ENCODE measurements around the gene KRT82. TPM values are rescaled to one million over a fixed set of nuclear protein-coding genes. Genes with fewer than 3 reads are reported as not detected.

Gene KRT82
- total and polyA plus RNA-seq, 11 donors, result not detected

DNA sequence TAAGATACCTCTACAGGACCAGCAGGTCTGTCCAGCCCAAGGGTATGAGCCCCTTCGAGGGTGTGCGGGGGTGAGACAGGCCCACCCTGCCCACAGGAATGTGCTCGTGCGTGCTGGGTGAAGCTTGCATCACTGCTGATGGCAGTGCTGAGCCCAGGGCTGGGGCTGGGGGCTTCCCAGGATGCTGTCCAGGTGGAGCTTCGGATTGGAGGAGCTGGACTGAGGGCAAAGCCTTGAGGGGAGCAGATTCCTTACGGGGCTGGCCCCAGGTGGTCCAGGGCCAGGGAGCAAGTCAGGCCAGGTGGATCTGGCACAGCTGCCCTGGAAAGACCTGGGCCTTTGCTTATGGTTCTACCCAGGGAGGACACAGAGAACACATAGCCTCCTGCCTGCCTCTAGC lies 36.3 kb downstream of the KRT82 start:
- no peak for DNase-seq

DNA sequence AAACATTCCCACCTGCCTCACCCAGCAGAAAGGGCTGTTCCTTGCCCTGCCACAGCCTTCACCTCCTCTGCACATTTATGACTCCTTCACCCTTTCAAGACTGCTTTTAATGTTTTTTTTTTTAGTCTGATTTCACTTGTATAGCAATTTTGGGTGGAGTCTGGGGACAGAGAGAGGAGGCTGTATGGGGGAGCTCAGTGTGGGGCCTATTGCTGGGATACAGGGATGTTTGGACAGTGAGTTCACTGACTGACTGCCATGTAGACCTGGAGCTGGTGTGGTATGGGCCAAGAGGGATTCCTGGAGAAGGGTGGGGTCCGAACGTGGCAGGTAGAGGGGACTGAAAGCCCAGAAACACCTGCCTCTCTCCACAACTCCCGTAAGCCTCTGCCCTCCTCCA lies 36.9 kb downstream of the KRT82 start:
- TF ChIP-seq, protein P1, sequence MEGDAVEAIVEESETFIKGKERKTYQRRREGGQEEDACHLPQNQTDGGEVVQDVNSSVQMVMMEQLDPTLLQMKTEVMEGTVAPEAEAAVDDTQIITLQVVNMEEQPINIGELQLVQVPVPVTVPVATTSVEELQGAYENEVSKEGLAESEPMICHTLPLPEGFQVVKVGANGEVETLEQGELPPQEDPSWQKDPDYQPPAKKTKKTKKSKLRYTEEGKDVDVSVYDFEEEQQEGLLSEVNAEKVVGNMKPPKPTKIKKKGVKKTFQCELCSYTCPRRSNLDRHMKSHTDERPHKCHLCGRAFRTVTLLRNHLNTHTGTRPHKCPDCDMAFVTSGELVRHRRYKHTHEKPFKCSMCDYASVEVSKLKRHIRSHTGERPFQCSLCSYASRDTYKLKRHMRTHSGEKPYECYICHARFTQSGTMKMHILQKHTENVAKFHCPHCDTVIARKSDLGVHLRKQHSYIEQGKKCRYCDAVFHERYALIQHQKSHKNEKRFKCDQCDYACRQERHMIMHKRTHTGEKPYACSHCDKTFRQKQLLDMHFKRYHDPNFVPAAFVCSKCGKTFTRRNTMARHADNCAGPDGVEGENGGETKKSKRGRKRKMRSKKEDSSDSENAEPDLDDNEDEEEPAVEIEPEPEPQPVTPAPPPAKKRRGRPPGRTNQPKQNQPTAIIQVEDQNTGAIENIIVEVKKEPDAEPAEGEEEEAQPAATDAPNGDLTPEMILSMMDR (IDR thresholded peaks at IDR 0.05), result no peak
- TF ChIP-seq POLR2A (IDR thresholded peaks at IDR 0.05), result no peak
- ATAC-seq (no peak), DNase-seq (no peak)
- H3K4me1 ChIP-seq, result peaks cover 0 to 10% (median 0%) of the 10 kb centered on the region in 12 donors
- no peaks in the 10 kb centered on the region for H3K36me3 ChIP-seq
- no peak overlapping the region for H3K27ac ChIP-seq
- peaks cover 0 to 10% (median 0%) of the 10 kb centered on the region in 9 donors for H3K27me3 ChIP-seq
- H3K4me3 ChIP-seq, result no peak overlapping the region
- intact Hi-C loops (cut with DNase I), result no loop called here
- WGBS, 4 donors, result 43 to 85% (median 73%) methylated on average over 3 of the region's 3 CpGs
- H3K9me3 ChIP-seq, result peaks cover 0 to 7% (median 0%) of the 10 kb centered on the region in 12 donors

More for the DNA sequence above, 36.3 kb downstream of the KRT82 start:
- Histone ChIP-seq H3K4me1 (peaks cover 0 to 10% (median 0%) of the 10 kb centered on the region in 12 donors), H3K27me3 (peaks cover 0 to 10% (median 0%) of the 10 kb centered on the region in 9 donors), H3K9me3 (peaks cover 0 to 8% (median 0%) of the 10 kb centered on the region in 12 donors), H3K36me3 (no peaks in the 10 kb centered on the region), H3K27ac (no peak overlapping the region), H3K4me3 (no peak overlapping the region)
- ATAC-seq, result no peak
- TF ChIP-seq, protein P1 (IDR thresholded peaks at IDR 0.05), result no peak
- no peak for TF ChIP-seq POLR2A (IDR thresholded peaks at IDR 0.05)
- 71 to 94% (median 80%) methylated on average over 3 to 6 of the region's 6 CpGs for WGBS, 4 donors
- intact Hi-C loops (cut with DNase I), result loop anchor here (5.0 to 10.0 kb wide), 11 partner anchors 137 to 612 kb away; partner anchors contain the start of gene KRT74 (in 2 of the 10)

DNA sequence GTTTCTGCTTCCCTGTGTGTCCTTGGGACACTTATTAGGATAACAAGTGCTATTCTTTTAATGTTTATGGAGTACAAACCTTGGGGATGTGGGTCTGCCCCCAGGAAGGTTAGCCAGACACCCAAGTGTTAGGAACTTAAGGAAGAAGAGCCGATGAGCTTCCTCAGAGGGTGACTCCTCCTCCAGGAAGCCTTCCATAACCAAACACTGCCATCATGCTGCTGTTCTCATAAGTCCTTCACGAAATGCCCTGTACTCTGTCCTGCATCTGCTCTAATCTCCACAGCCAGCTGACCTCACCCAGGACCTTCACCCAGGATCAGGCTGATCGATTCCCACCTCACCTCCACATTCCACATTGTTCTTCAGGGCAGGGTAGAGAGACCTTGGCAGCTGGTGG lies 37.6 kb downstream of the KRT82 start:
- no peak overlapping the region for H3K27ac ChIP-seq
- H3K4me1 ChIP-seq, result peaks cover 0 to 10% (median 0%) of the 10 kb centered on the region in 12 donors
- peaks cover 0 to under 1% (median 0%) of the 10 kb centered on the region in 12 donors for H3K9me3 ChIP-seq
- ATAC-seq (no peak), DNase-seq (no peak)
- intact Hi-C loops (cut with DNase I), result no loop called here
- no peaks in the 10 kb centered on the region for H3K36me3 ChIP-seq
- TF ChIP-seq, protein P1 (IDR thresholded peaks at IDR 0.05), result no peak
- TF ChIP-seq POLR2A (IDR thresholded peaks at IDR 0.05), result no peak
- H3K27me3 ChIP-seq, result peaks cover 0 to 10% (median 0%) of the 10 kb centered on the region in 9 donors
- WGBS, 4 donors, result 52 to 90% (median 62%) methylated on average over 3 of the region's 3 CpGs
- H3K4me3 ChIP-seq, result no peak overlapping the region

DNA sequence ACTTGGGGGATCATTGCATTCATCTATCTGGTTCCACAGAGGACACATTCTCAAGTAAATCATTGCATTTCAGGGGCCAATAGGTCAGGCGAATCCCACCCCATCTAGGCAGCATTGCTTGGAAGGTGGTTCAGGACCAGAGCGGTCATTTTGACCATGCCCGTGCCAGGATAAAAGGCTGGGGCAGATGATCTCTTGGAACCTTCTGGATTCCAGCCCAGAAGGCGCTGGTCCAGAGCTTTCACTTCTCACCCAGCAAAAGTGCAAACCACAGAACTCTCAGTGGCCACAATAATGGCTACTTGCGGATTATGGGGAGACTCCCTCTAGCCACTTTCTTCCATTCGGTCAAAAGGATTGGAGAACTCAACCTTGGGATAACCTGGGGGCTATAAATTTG lies 38.3 kb downstream of the KRT82 start:
- Histone ChIP-seq H3K27ac (no peak overlapping the region), H3K4me3 (no peak overlapping the region), H3K36me3 (no peaks in the 10 kb centered on the region), H3K27me3 (peaks cover 0 to 10% (median 0%) of the 10 kb centered on the region in 9 donors), H3K4me1 (peaks cover 0 to 10% (median 0%) of the 10 kb centered on the region in 12 donors), H3K9me3 (no peaks in the 10 kb centered on the region)
- DNase-seq (no peak), ATAC-seq (no peak)
- TF ChIP-seq, protein P1 (IDR thresholded peaks at IDR 0.05), result no peak
- TF ChIP-seq POLR2A (IDR thresholded peaks at IDR 0.05), result no peak
- 75 to 83% (median 80%) methylated on average over 6 of the region's 6 CpGs for WGBS, 4 donors
- intact Hi-C loops (cut with DNase I), result no loop called here
